PC-9 (cell line): ENCODE data around the gene RNF148. TPM values are rescaled to one million over a fixed set of nuclear protein-coding genes. Genes with fewer than 3 reads are reported as not detected.

Source experiments
- BruUV-seq: library from RNA; stranded (reverse); fragments of 400-500 nt; replicated peaks from 2 replicates; lab custom pipeline; 2021; lab: Mats Ljungman, UMichigan
- CTCF ChIA-PET: fragments of 300-600 bp; sonication (Branson Sonifier 250); formaldehyde crosslinking; loops from one replicate; lab custom pipeline; 2022; ENCODE audit warnings: antibody characterized with exemption; lab: Charles Lee
- POLR2A ChIA-PET: fragments of 300-600 bp; sonication (Branson Sonifier 250); formaldehyde crosslinking; loops from one replicate; lab custom pipeline; 2022; ENCODE audit warnings: antibody characterized with exemption; ENCODE audit not compliant: unreplicated experiment; lab: Charles Lee
- DNase-seq, 2 experiments: peaks; one replicate each; pipeline versions ENCODE4 v3.0.0 to v3.0.0-alpha.2; 2015 to 2022; ENCODE audit warnings: mixed read lengths in 1 of 2
- H2AFZ ChIP-seq: fragments of 200-600 bp; sonication (generic); 2 replicates; pipeline ENCODE4 v1.8.1; 2017; ENCODE audit warnings: antibody characterized with exemption
- H3F3A ChIP-seq: fragments of 200-600 bp; sonication (generic); 2 replicates; pipeline ENCODE4 v1.8.1; 2017; ENCODE audit warnings: antibody characterized with exemption, mild to moderate bottlenecking, low read depth; ENCODE audit not compliant: insufficient read depth
- H3K27ac ChIP-seq: fragments of 200-600 bp; sonication (generic); 2 replicates; pipeline ENCODE4 v1.6.1; 2016; ENCODE audit warnings: mixed run types
- H3K27me3 ChIP-seq: fragments of 200-600 bp; sonication (generic); 2 replicates; pipeline ENCODE4 v1.6.1; 2016; ENCODE audit warnings: low read depth, mixed run types; ENCODE audit not compliant: insufficient read depth
- H3K36me3 ChIP-seq: fragments of 200-600 bp; sonication (generic); 2 replicates; pipeline ENCODE4 v1.6.1; 2016; ENCODE audit warnings: low read depth, mixed run types
- H3K4me1 ChIP-seq: fragments of 200-600 bp; sonication (generic); replicated peaks from 2 replicates; pipeline ENCODE4 v1.6.1; 2016; ENCODE audit warnings: mixed run types; ENCODE audit not compliant: insufficient read depth
- H3K4me2 ChIP-seq: fragments of 200-600 bp; sonication (generic); 2 replicates; pipeline ENCODE4 v1.6.1; 2017; ENCODE audit warnings: mixed run types
- H3K4me3 ChIP-seq: fragments of 200-600 bp; sonication (generic); 2 replicates; pipeline ENCODE4 v1.6.1; 2016; ENCODE audit warnings: mixed run types
- H3K79me2 ChIP-seq: fragments of 200-600 bp; sonication (generic); 2 replicates; pipeline ENCODE4 v1.6.1; 2017; ENCODE audit warnings: low read depth, mixed run types
- H3K9me2 ChIP-seq: fragments of 200-600 bp; sonication (generic); 2 replicates; pipeline ENCODE4 v1.8.1; 2017; ENCODE audit warnings: mild to moderate bottlenecking; ENCODE audit not compliant: insufficient read depth
- H3K9me3 ChIP-seq: fragments of 200-600 bp; sonication (generic); 2 replicates; pipeline ENCODE4 v1.8.1; 2016; ENCODE audit warnings: low read depth; ENCODE audit not compliant: insufficient read depth
- H4K20me1 ChIP-seq: fragments of 200-600 bp; sonication (generic); 2 replicates; pipeline ENCODE4 v1.8.1; 2017; ENCODE audit not compliant: insufficient read depth
- CTCF ChIP-seq: fragments of 200-600 bp; sonication (generic); conservative IDR thresholded peaks from 2 replicates; pipeline ENCODE4 v1.6.1; 2017; ENCODE audit warnings: mixed run types, antibody characterized with exemption, mild to moderate bottlenecking, moderate library complexity
- EZH2 ChIP-seq: fragments of 200-600 bp; sonication (generic); IDR thresholded peaks from 2 replicates; pipeline ENCODE4 v1.8.0; 2017; ENCODE audit warnings: antibody characterized with exemption, low read depth
- intact Hi-C: fragments of 100-400 bp; cut with micrococcal nuclease; formaldehyde crosslinking; loops from one replicate; pipeline ENCODE4 v1.10.0; 2022; ENCODE audit not compliant: unreplicated experiment
- total RNA-seq: library from RNA; stranded (reverse); gene quantifications from 2 replicates; pipeline ENCODE4 v1.2.3, GENCODE V29; 2021

Gene RNF148
- total RNA-seq, 1 experiment from 2014 or later, result 0.72 TPM

- BruUV-seq, result no TSS peak
- H3K4me2 ChIP-seq, result no peak within 1 kb of the TSS
- H2AFZ ChIP-seq, result no peak within 1 kb of the TSS
- H3K4me1 ChIP-seq, result no peaks in the 10 kb centered on the region
- H3K27me3 ChIP-seq, result no peaks in the 10 kb centered on the region
- H3K4me3 ChIP-seq, result no peak within 1 kb of the TSS
- no peak for TF ChIP-seq CTCF
- no peak for TF ChIP-seq EZH2
- no peak for DNase-seq
- CTCF ChIA-PET, result no interaction called here
- POLR2A ChIA-PET, result no interaction called here
- no peaks in the 10 kb centered on the region for H3K9me3 ChIP-seq
- no peaks in the 10 kb centered on the region for H3F3A ChIP-seq
- intact Hi-C loops, result no loop called here
- no peak within 1 kb of the TSS for H3K27ac ChIP-seq
- no peaks in the 10 kb centered on the region for H3K36me3 ChIP-seq
- H3K79me2 ChIP-seq, result no peaks in the 10 kb centered on the region
- no peaks in the 10 kb centered on the region for H3K9me2 ChIP-seq
- no peaks in the 10 kb centered on the region for H4K20me1 ChIP-seq
Observed at GRCh38 chr7:122699017-122699416, 3.7 kb downstream of the RNF148 start, which contains the start of gene RNF133. RNF133 (minus strand) TSS chr7:122699117; CDS start chr7:122698918, 199 bp downstream.

GRCh38 chr7:122695816-122696215 lies 6.9 kb downstream of the RNF148 start:
- Histone ChIP-seq H3K27me3 (no peaks in the 10 kb centered on the region), H3K27ac (no peak overlapping the region), H3K4me3 (no peak overlapping the region), H3K9me3 (no peaks in the 10 kb centered on the region), H3F3A (no peaks in the 10 kb centered on the region), H3K4me2 (no peak overlapping the region), H3K36me3 (no peaks in the 10 kb centered on the region), H3K4me1 (no peaks in the 10 kb centered on the region), H3K9me2 (no peaks in the 10 kb centered on the region), H2AFZ (no peak overlapping the region), H3K79me2 (no peaks in the 10 kb centered on the region), H4K20me1 (no peaks in the 10 kb centered on the region)
- POLR2A ChIA-PET, result no interaction called here
- TF ChIP-seq CTCF (no peak), EZH2 (no peak)
- no peak for DNase-seq
- CTCF ChIA-PET, result interaction anchor here (0.5 kb wide), 1 partner anchor 1384 kb away, joined by 4 read pairs; no protein-coding TSS in a partner anchor
- intact Hi-C loops, result no loop called here
- no TSS peak for BruUV-seq

GRCh38 chr7:122694697-122695096 lies 8.0 kb downstream of the RNF148 start:
- DNase-seq, result no peak
- POLR2A ChIA-PET, result no interaction called here
- no peak for TF ChIP-seq EZH2
- Histone ChIP-seq H3K4me2 (no peak overlapping the region), H3K4me1 (no peaks in the 10 kb centered on the region), H3K9me2 (no peaks in the 10 kb centered on the region), H3K4me3 (no peak overlapping the region), H3K9me3 (no peaks in the 10 kb centered on the region), H4K20me1 (no peaks in the 10 kb centered on the region), H3K79me2 (no peaks in the 10 kb centered on the region), H3K36me3 (no peaks in the 10 kb centered on the region), H3K27ac (no peak overlapping the region), H2AFZ (no peak overlapping the region), H3K27me3 (no peaks in the 10 kb centered on the region), H3F3A (no peaks in the 10 kb centered on the region)
- CTCF ChIA-PET, result no interaction called here
- BruUV-seq, result no TSS peak
- intact Hi-C loops, result no loop called here

GRCh38 chr7:122692769-122693309 lies 9.9 kb downstream of the RNF148 start:
- ChIA-PET POLR2A (no interaction called here), CTCF (no interaction called here)
- H3K27me3 ChIP-seq, result no peaks in the 10 kb centered on the region
- no peaks in the 10 kb centered on the region for H3K9me3 ChIP-seq
- H3K9me2 ChIP-seq, result no peaks in the 10 kb centered on the region
- intact Hi-C loops, result no loop called here
- H4K20me1 ChIP-seq, result no peaks in the 10 kb centered on the region
- no peak overlapping the region for H3K27ac ChIP-seq
- H3K79me2 ChIP-seq, result no peaks in the 10 kb centered on the region
- no peaks in the 10 kb centered on the region for H3K4me1 ChIP-seq
- no peak overlapping the region for H3K4me2 ChIP-seq
- no TSS peak for BruUV-seq
- TF ChIP-seq EZH2 (no peak), CTCF (no peak)
- H2AFZ ChIP-seq, result no peak overlapping the region
- no peak for DNase-seq
- no peak overlapping the region for H3K4me3 ChIP-seq
- no peaks in the 10 kb centered on the region for H3F3A ChIP-seq
- H3K36me3 ChIP-seq, result no peaks in the 10 kb centered on the region
